ENCODE measurements around the gene MGA. TPM values are rescaled to one million over a fixed set of nuclear protein-coding genes. Genes with fewer than 3 reads are reported as not detected.

The MGA gene
- total and polyA plus RNA-seq, 2 of the 8 experiments (the other 6 are each of a cell fraction or from before 2014, with no cell fraction given) = 7.6 to 53.2 TPM

DNA sequence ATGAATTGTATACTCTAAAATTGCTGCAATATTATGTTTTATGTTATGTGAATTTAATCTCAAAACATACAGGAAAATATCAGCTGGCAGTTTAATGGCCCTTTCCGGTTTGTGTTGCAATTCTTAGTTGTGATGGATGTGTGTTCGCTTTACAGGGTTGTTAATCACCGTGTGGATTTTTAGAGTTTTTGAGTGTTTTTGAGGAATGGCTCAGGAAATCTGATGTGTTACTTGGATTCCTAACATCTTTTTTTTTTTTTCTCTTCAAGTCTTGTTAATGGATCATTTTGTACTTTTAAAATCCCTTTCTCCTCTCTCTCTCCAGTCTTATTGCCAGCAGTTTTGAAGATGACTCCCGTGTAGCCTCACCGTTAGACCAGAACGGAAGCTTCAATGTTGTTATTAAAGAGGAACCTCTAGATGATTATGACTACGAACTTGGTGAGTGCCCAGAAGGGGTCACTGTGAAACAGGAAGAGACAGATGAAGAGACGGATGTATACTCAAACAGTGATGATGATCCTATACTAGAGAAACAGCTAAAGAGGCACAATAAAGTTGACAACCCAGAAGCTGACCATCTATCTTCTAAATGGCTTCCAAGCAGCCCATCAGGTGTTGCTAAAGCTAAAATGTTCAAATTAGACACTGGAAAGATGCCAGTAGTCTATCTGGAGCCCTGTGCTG lies 35.7 kb downstream of the MGA start (continued):
- TF ChIP-seq, protein P1, sequence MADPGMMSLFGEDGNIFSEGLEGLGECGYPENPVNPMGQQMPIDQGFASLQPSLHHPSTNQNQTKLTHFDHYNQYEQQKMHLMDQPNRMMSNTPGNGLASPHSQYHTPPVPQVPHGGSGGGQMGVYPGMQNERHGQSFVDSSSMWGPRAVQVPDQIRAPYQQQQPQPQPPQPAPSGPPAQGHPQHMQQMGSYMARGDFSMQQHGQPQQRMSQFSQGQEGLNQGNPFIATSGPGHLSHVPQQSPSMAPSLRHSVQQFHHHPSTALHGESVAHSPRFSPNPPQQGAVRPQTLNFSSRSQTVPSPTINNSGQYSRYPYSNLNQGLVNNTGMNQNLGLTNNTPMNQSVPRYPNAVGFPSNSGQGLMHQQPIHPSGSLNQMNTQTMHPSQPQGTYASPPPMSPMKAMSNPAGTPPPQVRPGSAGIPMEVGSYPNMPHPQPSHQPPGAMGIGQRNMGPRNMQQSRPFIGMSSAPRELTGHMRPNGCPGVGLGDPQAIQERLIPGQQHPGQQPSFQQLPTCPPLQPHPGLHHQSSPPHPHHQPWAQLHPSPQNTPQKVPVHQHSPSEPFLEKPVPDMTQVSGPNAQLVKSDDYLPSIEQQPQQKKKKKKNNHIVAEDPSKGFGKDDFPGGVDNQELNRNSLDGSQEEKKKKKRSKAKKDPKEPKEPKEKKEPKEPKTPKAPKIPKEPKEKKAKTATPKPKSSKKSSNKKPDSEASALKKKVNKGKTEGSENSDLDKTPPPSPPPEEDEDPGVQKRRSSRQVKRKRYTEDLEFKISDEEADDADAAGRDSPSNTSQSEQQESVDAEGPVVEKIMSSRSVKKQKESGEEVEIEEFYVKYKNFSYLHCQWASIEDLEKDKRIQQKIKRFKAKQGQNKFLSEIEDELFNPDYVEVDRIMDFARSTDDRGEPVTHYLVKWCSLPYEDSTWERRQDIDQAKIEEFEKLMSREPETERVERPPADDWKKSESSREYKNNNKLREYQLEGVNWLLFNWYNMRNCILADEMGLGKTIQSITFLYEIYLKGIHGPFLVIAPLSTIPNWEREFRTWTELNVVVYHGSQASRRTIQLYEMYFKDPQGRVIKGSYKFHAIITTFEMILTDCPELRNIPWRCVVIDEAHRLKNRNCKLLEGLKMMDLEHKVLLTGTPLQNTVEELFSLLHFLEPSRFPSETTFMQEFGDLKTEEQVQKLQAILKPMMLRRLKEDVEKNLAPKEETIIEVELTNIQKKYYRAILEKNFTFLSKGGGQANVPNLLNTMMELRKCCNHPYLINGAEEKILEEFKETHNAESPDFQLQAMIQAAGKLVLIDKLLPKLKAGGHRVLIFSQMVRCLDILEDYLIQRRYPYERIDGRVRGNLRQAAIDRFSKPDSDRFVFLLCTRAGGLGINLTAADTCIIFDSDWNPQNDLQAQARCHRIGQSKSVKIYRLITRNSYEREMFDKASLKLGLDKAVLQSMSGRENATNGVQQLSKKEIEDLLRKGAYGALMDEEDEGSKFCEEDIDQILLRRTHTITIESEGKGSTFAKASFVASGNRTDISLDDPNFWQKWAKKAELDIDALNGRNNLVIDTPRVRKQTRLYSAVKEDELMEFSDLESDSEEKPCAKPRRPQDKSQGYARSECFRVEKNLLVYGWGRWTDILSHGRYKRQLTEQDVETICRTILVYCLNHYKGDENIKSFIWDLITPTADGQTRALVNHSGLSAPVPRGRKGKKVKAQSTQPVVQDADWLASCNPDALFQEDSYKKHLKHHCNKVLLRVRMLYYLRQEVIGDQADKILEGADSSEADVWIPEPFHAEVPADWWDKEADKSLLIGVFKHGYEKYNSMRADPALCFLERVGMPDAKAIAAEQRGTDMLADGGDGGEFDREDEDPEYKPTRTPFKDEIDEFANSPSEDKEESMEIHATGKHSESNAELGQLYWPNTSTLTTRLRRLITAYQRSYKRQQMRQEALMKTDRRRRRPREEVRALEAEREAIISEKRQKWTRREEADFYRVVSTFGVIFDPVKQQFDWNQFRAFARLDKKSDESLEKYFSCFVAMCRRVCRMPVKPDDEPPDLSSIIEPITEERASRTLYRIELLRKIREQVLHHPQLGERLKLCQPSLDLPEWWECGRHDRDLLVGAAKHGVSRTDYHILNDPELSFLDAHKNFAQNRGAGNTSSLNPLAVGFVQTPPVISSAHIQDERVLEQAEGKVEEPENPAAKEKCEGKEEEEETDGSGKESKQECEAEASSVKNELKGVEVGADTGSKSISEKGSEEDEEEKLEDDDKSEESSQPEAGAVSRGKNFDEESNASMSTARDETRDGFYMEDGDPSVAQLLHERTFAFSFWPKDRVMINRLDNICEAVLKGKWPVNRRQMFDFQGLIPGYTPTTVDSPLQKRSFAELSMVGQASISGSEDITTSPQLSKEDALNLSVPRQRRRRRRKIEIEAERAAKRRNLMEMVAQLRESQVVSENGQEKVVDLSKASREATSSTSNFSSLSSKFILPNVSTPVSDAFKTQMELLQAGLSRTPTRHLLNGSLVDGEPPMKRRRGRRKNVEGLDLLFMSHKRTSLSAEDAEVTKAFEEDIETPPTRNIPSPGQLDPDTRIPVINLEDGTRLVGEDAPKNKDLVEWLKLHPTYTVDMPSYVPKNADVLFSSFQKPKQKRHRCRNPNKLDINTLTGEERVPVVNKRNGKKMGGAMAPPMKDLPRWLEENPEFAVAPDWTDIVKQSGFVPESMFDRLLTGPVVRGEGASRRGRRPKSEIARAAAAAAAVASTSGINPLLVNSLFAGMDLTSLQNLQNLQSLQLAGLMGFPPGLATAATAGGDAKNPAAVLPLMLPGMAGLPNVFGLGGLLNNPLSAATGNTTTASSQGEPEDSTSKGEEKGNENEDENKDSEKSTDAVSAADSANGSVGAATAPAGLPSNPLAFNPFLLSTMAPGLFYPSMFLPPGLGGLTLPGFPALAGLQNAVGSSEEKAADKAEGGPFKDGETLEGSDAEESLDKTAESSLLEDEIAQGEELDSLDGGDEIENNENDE (IDR thresholded peaks at IDR 0.05; ENCODE audit: insufficient replicate concordance, low read length) = no peak
- TF ChIP-seq CHD1 (IDR thresholded peaks at IDR 0.05; ENCODE audit: low read depth, low read length) = no peak
- TF ChIP-seq RAD21 (IDR thresholded peaks at IDR 0.05 in 1 of 2, conservative IDR thresholded peaks at IDR 0.05 in 1 of 2; ENCODE audit: low read depth in 2 of 2, low read length in 2 of 2) = peak; percentile 38 to 45
- no peak for TF ChIP-seq KDM1A (IDR thresholded peaks at IDR 0.05; ENCODE audit: borderline replicate concordance, low read length)
- TF ChIP-seq SIX5 (IDR thresholded peaks at IDR 0.05; ENCODE audit: low read depth, low read length) = no peak

All from H1 (cell line).